Measurements from ENCODE around the gene MMP14.
"Not testable (repeated sequence)": the region's sequence is repeated elsewhere in the genome, so short reads cannot be mapped to it uniquely, and the experiment has no call there.

DNA sequence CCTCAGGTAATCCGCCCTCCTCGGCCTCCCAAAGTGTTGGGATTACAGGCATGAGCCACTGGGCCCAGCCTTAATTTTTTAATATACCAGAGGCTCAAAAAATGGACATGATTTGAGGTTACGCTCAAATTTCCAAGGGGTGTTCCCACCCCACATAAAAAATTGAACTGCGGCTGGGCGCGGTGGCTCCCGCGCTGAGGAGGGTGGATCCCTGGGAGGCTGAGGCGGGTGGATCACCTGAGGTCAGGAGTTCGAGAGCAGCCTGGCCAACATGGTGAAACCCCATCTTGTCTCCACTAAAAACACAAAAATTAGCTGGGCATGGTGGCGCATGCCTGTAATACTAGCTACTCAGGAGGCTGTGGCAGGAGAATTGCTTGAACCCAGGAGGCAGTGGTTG is 17.9 kb downstream of the MMP14 start:
- TF ChIP-seq, protein P1, sequence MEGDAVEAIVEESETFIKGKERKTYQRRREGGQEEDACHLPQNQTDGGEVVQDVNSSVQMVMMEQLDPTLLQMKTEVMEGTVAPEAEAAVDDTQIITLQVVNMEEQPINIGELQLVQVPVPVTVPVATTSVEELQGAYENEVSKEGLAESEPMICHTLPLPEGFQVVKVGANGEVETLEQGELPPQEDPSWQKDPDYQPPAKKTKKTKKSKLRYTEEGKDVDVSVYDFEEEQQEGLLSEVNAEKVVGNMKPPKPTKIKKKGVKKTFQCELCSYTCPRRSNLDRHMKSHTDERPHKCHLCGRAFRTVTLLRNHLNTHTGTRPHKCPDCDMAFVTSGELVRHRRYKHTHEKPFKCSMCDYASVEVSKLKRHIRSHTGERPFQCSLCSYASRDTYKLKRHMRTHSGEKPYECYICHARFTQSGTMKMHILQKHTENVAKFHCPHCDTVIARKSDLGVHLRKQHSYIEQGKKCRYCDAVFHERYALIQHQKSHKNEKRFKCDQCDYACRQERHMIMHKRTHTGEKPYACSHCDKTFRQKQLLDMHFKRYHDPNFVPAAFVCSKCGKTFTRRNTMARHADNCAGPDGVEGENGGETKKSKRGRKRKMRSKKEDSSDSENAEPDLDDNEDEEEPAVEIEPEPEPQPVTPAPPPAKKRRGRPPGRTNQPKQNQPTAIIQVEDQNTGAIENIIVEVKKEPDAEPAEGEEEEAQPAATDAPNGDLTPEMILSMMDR (IDR thresholded peaks at IDR 0.05): not testable (repeated sequence)
- not testable (repeated sequence) for TF ChIP-seq POLR2A (IDR thresholded peaks at IDR 0.05)
